ENCODE measurements around the gene GPR15LG. TPM values are rescaled to one million over a fixed set of nuclear protein-coding genes. Genes with fewer than 3 reads are reported as not detected.
"Not testable (repeated sequence)": the region's sequence is repeated elsewhere in the genome, so short reads cannot be mapped to it uniquely, and the experiment has no call there.

GPR15LG gene
- total RNA-seq, 2 experiments from 2014 or later: not detected

GRCh38 chr10:84167289-84167653 lies 6.3 kb upstream of the GPR15LG start:
- H3K4me1 Mint-ChIP-seq (ENCODE audit: low read depth); H3K27ac Mint-ChIP-seq; POLR2A ChIA-PET; DNase-seq; H3K9me3 Mint-ChIP-seq; intact Hi-C loops (cut with micrococcal nuclease); H3K4me3 Mint-ChIP-seq; H3K36me3 Mint-ChIP-seq; CTCF ChIA-PET; H3K27me3 Mint-ChIP-seq: not testable (repeated sequence)

GRCh38 chr10:84168382-84168781 lies 5.2 kb upstream of the GPR15LG start:
- POLR2A ChIA-PET; H3K4me1 Mint-ChIP-seq (ENCODE audit: low read depth); DNase-seq; H3K36me3 Mint-ChIP-seq; H3K27ac Mint-ChIP-seq; H3K27me3 Mint-ChIP-seq; H3K4me3 Mint-ChIP-seq; intact Hi-C loops (cut with micrococcal nuclease); H3K9me3 Mint-ChIP-seq: not testable (repeated sequence)
- CTCF ChIA-PET: interaction anchor here (1.1 kb wide), 1 partner anchor 20 kb away, joined by 4 read pairs; no protein-coding TSS in a partner anchor

- H3K4me3 Mint-ChIP-seq; H3K4me1 Mint-ChIP-seq (ENCODE audit: low read depth); H3K9me3 Mint-ChIP-seq; H3K27me3 Mint-ChIP-seq; DNase-seq; H3K27ac Mint-ChIP-seq; intact Hi-C loops (cut with micrococcal nuclease); H3K36me3 Mint-ChIP-seq; CTCF ChIA-PET; POLR2A ChIA-PET: not testable (repeated sequence)
Measured at GRCh38 chr10:84171237-84171636, 2.4 kb upstream of the GPR15LG start.

GRCh38 chr10:84171700-84172466 lies 1.7 kb upstream of the GPR15LG start:
- intact Hi-C loops (cut with micrococcal nuclease); H3K9me3 Mint-ChIP-seq; POLR2A ChIA-PET; H3K4me1 Mint-ChIP-seq (ENCODE audit: low read depth); H3K27me3 Mint-ChIP-seq; H3K4me3 Mint-ChIP-seq; CTCF ChIA-PET; H3K27ac Mint-ChIP-seq; DNase-seq; H3K36me3 Mint-ChIP-seq: not testable (repeated sequence)

GRCh38 chr10:84172467-84173356 lies 889 bp upstream of the GPR15LG start:
- intact Hi-C loops (cut with micrococcal nuclease): no loop called here
- no peaks in the 10 kb centered on the region for H3K27me3 Mint-ChIP-seq
- no peaks in the 10 kb centered on the region for H3K9me3 Mint-ChIP-seq
- H3K4me3 Mint-ChIP-seq: no peak overlapping the region
- H3K4me1 Mint-ChIP-seq (ENCODE audit: low read depth): peaks cover 8% of the 10 kb centered on the region
- no peak for DNase-seq
- H3K36me3 Mint-ChIP-seq: no peaks in the 10 kb centered on the region
- H3K27ac Mint-ChIP-seq: no peak overlapping the region
- POLR2A ChIA-PET: no interaction called here
- CTCF ChIA-PET: interaction anchor here (0.6 kb wide), 1 partner anchor 230 kb away, joined by 3 read pairs; no protein-coding TSS in a partner anchor

- intact Hi-C loops (cut with micrococcal nuclease): no loop called here
- Mint-ChIP-seq H3K36me3 (no peaks in the 10 kb centered on the region), H3K4me1 (ENCODE audit: low read depth) (peaks cover 8% of the 10 kb centered on the region), H3K9me3 (no peaks in the 10 kb centered on the region), H3K4me3 (no peak overlapping the region), H3K27me3 (no peaks in the 10 kb centered on the region), H3K27ac (no peak overlapping the region)
- no peak for DNase-seq
- CTCF ChIA-PET: interaction anchor here (1.0 to 1.1 kb wide), 2 partner anchors 30 to 56 kb away, joined by 3 read pairs; no protein-coding TSS in a partner anchor
- POLR2A ChIA-PET: no interaction called here
Measured at GRCh38 chr10:84175436-84175835, 1.8 kb downstream of the GPR15LG start.

GRCh38 chr10:84176351-84176750 lies 2.8 kb downstream of the GPR15LG start:
- no peaks in the 10 kb centered on the region for H3K27me3 Mint-ChIP-seq
- no peak overlapping the region for H3K4me3 Mint-ChIP-seq
- H3K27ac Mint-ChIP-seq: no peak overlapping the region
- no peaks in the 10 kb centered on the region for H3K9me3 Mint-ChIP-seq
- H3K4me1 Mint-ChIP-seq (ENCODE audit: low read depth): peaks cover 8% of the 10 kb centered on the region
- POLR2A ChIA-PET: no interaction called here
- intact Hi-C loops (cut with micrococcal nuclease): loop anchor here (2.0 kb wide), 1 partner anchor 38 kb away; the partner anchor contains the start of gene GHITM
- DNase-seq: peak; percentile 1
- CTCF ChIA-PET: interaction anchor here (1.0 to 1.1 kb wide), 2 partner anchors 29 to 56 kb away, joined by 3 read pairs; no protein-coding TSS in a partner anchor
- no peaks in the 10 kb centered on the region for H3K36me3 Mint-ChIP-seq

- H3K27ac Mint-ChIP-seq: no peak overlapping the region
- CTCF ChIA-PET: interaction anchor here (1.1 kb wide), 1 partner anchor 29 kb away, joined by 6 read pairs; no protein-coding TSS in a partner anchor
- POLR2A ChIA-PET: no interaction called here
- no peak for DNase-seq
- H3K9me3 Mint-ChIP-seq: no peaks in the 10 kb centered on the region
- H3K27me3 Mint-ChIP-seq: no peaks in the 10 kb centered on the region
- H3K36me3 Mint-ChIP-seq: no peaks in the 10 kb centered on the region
- intact Hi-C loops (cut with micrococcal nuclease): loop anchor here (2.0 kb wide), 1 partner anchor 38 kb away; the partner anchor contains the start of gene GHITM
- H3K4me3 Mint-ChIP-seq: no peak overlapping the region
- peaks cover 8% of the 10 kb centered on the region for H3K4me1 Mint-ChIP-seq (ENCODE audit: low read depth)
Measured at GRCh38 chr10:84176836-84177474, 3.4 kb downstream of the GPR15LG start.

- intact Hi-C loops (cut with micrococcal nuclease): loop anchor here (2.0 kb wide), 1 partner anchor 39 kb away; the partner anchor contains the start of gene GHITM
- Mint-ChIP-seq H3K36me3 (no peaks in the 10 kb centered on the region), H3K27ac (no peak overlapping the region), H3K9me3 (no peaks in the 10 kb centered on the region), H3K27me3 (no peaks in the 10 kb centered on the region), H3K4me1 (ENCODE audit: low read depth) (peaks cover 8% of the 10 kb centered on the region), H3K4me3 (no peak overlapping the region)
- DNase-seq: peak; percentile 60
- POLR2A ChIA-PET: no interaction called here
- CTCF ChIA-PET: interaction anchor here (1.1 kb wide), 1 partner anchor 30 kb away, joined by 6 read pairs; no protein-coding TSS in a partner anchor
Measured at GRCh38 chr10:84177541-84178141, 4.0 kb downstream of the GPR15LG start.

GRCh38 chr10:84178160-84178609 lies 4.6 kb downstream of the GPR15LG start:
- no peak overlapping the region for H3K4me3 Mint-ChIP-seq
- POLR2A ChIA-PET: no interaction called here

GRCh38 chr10:84179059-84179710 lies 5.6 kb downstream of the GPR15LG start:
- intact Hi-C loops (cut with micrococcal nuclease): no loop called here
- Mint-ChIP-seq H3K27me3 (no peaks in the 10 kb centered on the region), H3K27ac (no peak overlapping the region), H3K4me1 (ENCODE audit: low read depth) (peaks cover 8% of the 10 kb centered on the region), H3K4me3 (no peak overlapping the region), H3K9me3 (no peaks in the 10 kb centered on the region), H3K36me3 (no peaks in the 10 kb centered on the region)
- CTCF ChIA-PET: no interaction called here
- DNase-seq: peak; percentile 50
- POLR2A ChIA-PET: no interaction called here

More at GRCh38 chr10:84178160-84178609, 4.6 kb downstream of the GPR15LG start:
- intact Hi-C loops (cut with micrococcal nuclease): no loop called here
- Mint-ChIP-seq H3K4me1 (ENCODE audit: low read depth) (peaks cover 8% of the 10 kb centered on the region), H3K9me3 (no peaks in the 10 kb centered on the region), H3K36me3 (no peaks in the 10 kb centered on the region), H3K27me3 (no peaks in the 10 kb centered on the region), H3K27ac (no peak overlapping the region)
- peak; percentile 1 for DNase-seq
- CTCF ChIA-PET: interaction anchor here (1.1 kb wide), 1 partner anchor 30 kb away, joined by 6 read pairs; no protein-coding TSS in a partner anchor
